ENCODE data around the gene HSD11B2. TPM values are rescaled to one million over a fixed set of nuclear protein-coding genes. Genes with fewer than 3 reads are reported as not detected.
A peak's percentile ranks its signal among the peaks of the same experiment; 100 is the strongest.

Gene HSD11B2
- total and polyA plus RNA-seq, 2 donors (not counting 3 experiments of a cell fraction or from before 2014, with no cell fraction given): 0.10 TPM; not detected in 1

DNA sequence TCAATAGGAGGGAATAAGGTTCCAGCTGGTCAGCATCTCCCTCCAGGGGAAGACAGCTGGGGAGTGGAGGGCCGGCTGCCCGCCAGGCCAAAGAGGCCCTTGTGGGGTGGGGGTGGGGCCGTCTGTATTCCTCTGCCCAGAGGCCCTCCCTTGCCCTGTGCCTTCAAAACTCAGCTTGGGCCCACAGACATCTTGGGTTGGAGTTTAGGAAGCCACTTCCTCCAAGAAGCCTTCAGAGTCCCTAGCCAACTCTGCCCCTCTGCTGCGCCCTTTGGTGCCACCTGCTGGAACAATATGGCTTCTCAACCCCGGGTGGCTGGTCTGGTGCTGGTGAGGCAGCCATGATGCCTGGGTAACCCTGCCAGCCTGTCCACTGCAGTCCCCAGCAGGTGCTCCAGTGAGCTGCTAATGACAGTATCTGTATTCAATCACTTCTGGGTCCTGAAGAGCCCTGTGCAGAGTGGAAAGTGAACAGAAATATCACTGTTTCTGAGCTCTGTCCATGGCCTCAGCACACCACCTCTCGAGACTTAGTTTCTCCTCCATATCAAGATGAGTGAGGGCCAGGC is 16.7 kb downstream of the HSD11B2 start:
- DNase-seq (ENCODE audit: low read depth, low spot score): peak; percentile 41
- no peaks in the 10 kb centered on the region for H3K9me3 ChIP-seq (replicated peaks; ENCODE audit: control insufficient read depth, insufficient read depth, low read length)
- no peaks in the 10 kb centered on the region for H4K20me1 ChIP-seq (replicated peaks; ENCODE audit: control insufficient read depth, extremely low read depth, insufficient read depth, low read length)
- no peaks in the 10 kb centered on the region for H3K27me3 ChIP-seq (ENCODE audit: control insufficient read depth in 2 of 2, insufficient read depth in 2 of 2, low read length in 2 of 2)
- dilution Hi-C loops (cut with MboI; ENCODE audit: extremely low pct_ligation_motif_present, low sequenced_read_pairs): no loop called here
- H3K4me1 ChIP-seq (ENCODE audit: control insufficient read depth, extremely low read depth, insufficient read depth, low read length): no peaks in the 10 kb centered on the region
- no peak overlapping the region for H2AFZ ChIP-seq (ENCODE audit: low read depth, low read length)
- H3K36me3 ChIP-seq (ENCODE audit: control insufficient read depth in 2 of 2, extremely low read depth in 1 of 2, insufficient read depth in 2 of 2, low read length in 2 of 2): peaks cover 0 to 29% of the 10 kb centered on the region in 2 experiments
- FAIRE-seq: peak; percentile 57
- H3K9me1 ChIP-seq (replicated peaks; ENCODE audit: control insufficient read depth, extremely low read depth, insufficient read depth, low read length): no peaks in the 10 kb centered on the region
- no peak overlapping the region for H3K4me2 ChIP-seq (ENCODE audit: insufficient read depth, low read length)
- intact Hi-C loops (cut with micrococcal nuclease): loop anchor here (1.0 to 5.0 kb wide), 2 partner anchors 19 to 75 kb away; no protein-coding TSS in a partner anchor
- no TSS peak for BruUV-seq (replicated peaks)
- H3K4me3 ChIP-seq (replicated peaks in 1 of 3; ENCODE audit: insufficient read depth in 1 of 3, low read depth in 1 of 3, low read length in 3 of 3): no peak overlapping the region
- no peak for TF ChIP-seq GATA2 (IDR thresholded peaks at IDR 0.05; ENCODE audit: insufficient read depth, insufficient read length, low read depth, low read length)
- TF ChIP-seq FOS (IDR thresholded peaks at IDR 0.05; ENCODE audit: borderline replicate concordance, insufficient read depth, low read length): no peak
- TF ChIP-seq, protein P1, sequence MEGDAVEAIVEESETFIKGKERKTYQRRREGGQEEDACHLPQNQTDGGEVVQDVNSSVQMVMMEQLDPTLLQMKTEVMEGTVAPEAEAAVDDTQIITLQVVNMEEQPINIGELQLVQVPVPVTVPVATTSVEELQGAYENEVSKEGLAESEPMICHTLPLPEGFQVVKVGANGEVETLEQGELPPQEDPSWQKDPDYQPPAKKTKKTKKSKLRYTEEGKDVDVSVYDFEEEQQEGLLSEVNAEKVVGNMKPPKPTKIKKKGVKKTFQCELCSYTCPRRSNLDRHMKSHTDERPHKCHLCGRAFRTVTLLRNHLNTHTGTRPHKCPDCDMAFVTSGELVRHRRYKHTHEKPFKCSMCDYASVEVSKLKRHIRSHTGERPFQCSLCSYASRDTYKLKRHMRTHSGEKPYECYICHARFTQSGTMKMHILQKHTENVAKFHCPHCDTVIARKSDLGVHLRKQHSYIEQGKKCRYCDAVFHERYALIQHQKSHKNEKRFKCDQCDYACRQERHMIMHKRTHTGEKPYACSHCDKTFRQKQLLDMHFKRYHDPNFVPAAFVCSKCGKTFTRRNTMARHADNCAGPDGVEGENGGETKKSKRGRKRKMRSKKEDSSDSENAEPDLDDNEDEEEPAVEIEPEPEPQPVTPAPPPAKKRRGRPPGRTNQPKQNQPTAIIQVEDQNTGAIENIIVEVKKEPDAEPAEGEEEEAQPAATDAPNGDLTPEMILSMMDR (IDR thresholded peaks at IDR 0.05; ENCODE audit: extremely low read depth in 1 of 2, insufficient read depth in 1 of 2, low read depth in 1 of 2, low read length in 2 of 2): peak; percentile 63 to 66
- CTCF ChIA-PET: interaction anchor here (0.9 to 5.8 kb wide), 11 partner anchors 9 to 187 kb away, joined by 3 to 57 read pairs (median 7); partner anchors contain the start of genes HSD11B2 and TPPP3
- POLR2A ChIA-PET: interaction anchor here (0.6 kb wide), 1 partner anchor 189 kb away, joined by 3 read pairs; no protein-coding TSS in a partner anchor
- H3K9ac ChIP-seq (replicated peaks; ENCODE audit: extremely low read depth, insufficient read depth, low read length): no peak overlapping the region
- H3K79me2 ChIP-seq (ENCODE audit: control insufficient read depth, insufficient read depth, low read length): no peaks in the 10 kb centered on the region
- no peak overlapping the region for H3K27ac ChIP-seq (ENCODE audit: insufficient read depth, low read depth, low read length)

DNA sequence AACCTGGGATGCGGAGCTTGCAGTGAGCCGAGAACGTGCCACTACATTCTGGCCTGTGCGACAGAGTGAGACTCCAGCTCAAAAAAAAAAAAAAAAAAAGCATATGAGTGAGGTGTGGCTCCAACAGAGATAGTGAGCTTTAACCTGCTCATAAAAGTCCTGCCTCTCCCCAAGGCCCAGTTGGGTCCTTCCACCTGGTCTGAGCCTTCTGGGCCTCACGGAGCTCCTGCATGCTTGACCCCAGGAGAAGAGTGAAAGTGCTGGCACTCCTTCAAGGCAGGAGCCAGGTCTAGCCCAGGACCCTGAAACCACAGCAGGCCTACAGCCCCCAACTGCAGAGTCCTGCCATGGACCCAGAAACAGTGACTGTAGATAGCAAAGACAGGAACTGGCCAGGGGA is 17.7 kb downstream of the HSD11B2 start:
- Histone ChIP-seq H3K9me3 (replicated peaks; ENCODE audit: control insufficient read depth, insufficient read depth, low read length) (no peaks in the 10 kb centered on the region), H3K79me2 (ENCODE audit: control insufficient read depth, insufficient read depth, low read length) (no peaks in the 10 kb centered on the region), H3K4me1 (ENCODE audit: control insufficient read depth, extremely low read depth, insufficient read depth, low read length) (no peaks in the 10 kb centered on the region), H3K9ac (replicated peaks; ENCODE audit: extremely low read depth, insufficient read depth, low read length) (no peak overlapping the region), H3K4me3 (replicated peaks in 1 of 3; ENCODE audit: insufficient read depth in 1 of 3, low read depth in 1 of 3, low read length in 3 of 3) (no peak overlapping the region), H3K27me3 (ENCODE audit: control insufficient read depth in 2 of 2, insufficient read depth in 2 of 2, low read length in 2 of 2) (no peaks in the 10 kb centered on the region), H3K9me1 (replicated peaks; ENCODE audit: control insufficient read depth, extremely low read depth, insufficient read depth, low read length) (no peaks in the 10 kb centered on the region), H3K36me3 (ENCODE audit: control insufficient read depth in 2 of 2, extremely low read depth in 1 of 2, insufficient read depth in 2 of 2, low read length in 2 of 2) (peaks cover 0 to 33% of the 10 kb centered on the region in 2 experiments), H3K4me2 (ENCODE audit: insufficient read depth, low read length) (no peak overlapping the region), H2AFZ (ENCODE audit: low read depth, low read length) (no peak overlapping the region), H4K20me1 (replicated peaks; ENCODE audit: control insufficient read depth, extremely low read depth, insufficient read depth, low read length) (no peaks in the 10 kb centered on the region), H3K27ac (ENCODE audit: insufficient read depth, low read depth, low read length) (no peak overlapping the region)
- dilution Hi-C loops (cut with MboI; ENCODE audit: extremely low pct_ligation_motif_present, low sequenced_read_pairs) (no loop called here), intact Hi-C loops (cut with micrococcal nuclease) (loop anchor here (5.0 kb wide), 1 partner anchor 76 kb away; no protein-coding TSS in a partner anchor)
- no peak for TF ChIP-seq GATA2 (IDR thresholded peaks at IDR 0.05; ENCODE audit: insufficient read depth, insufficient read length, low read depth, low read length)
- TF ChIP-seq, protein P2, sequence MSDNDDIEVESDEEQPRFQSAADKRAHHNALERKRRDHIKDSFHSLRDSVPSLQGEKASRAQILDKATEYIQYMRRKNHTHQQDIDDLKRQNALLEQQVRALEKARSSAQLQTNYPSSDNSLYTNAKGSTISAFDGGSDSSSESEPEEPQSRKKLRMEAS (IDR thresholded peaks at IDR 0.05; ENCODE audit: insufficient read depth, insufficient read length): no peak
- TF ChIP-seq JUN (IDR thresholded peaks at IDR 0.05; ENCODE audit: borderline replicate concordance, insufficient read depth, insufficient read length, low read depth): no peak
- TF ChIP-seq, protein P1 (IDR thresholded peaks at IDR 0.05; ENCODE audit: extremely low read depth in 1 of 2, insufficient read depth in 1 of 2, low read depth in 1 of 2, low read length in 2 of 2): no peak
- TF ChIP-seq POLR2A (IDR thresholded peaks at IDR 0.05; ENCODE audit: low read depth, low read length): no peak
- TF ChIP-seq EZH2 (IDR thresholded peaks at IDR 0.05; ENCODE audit: borderline replicate concordance, low read depth, low read length, severe bottlenecking): no peak
- no peak for TF ChIP-seq FOS (IDR thresholded peaks at IDR 0.05; ENCODE audit: borderline replicate concordance, insufficient read depth, low read length)
- no peak for TF ChIP-seq MYC (IDR thresholded peaks at IDR 0.05; ENCODE audit: low read depth, low read length)
- no peak for TF ChIP-seq POLR2AphosphoS5 (IDR thresholded peaks at IDR 0.05; ENCODE audit: insufficient read depth, low read depth, low read length)
- DNase-seq (ENCODE audit: low read depth, low spot score) (no peak), FAIRE-seq (no peak)
- ChIA-PET POLR2A (interaction anchor here (0.6 kb wide), 1 partner anchor 8 kb away, joined by 3 read pairs; no protein-coding TSS in a partner anchor), CTCF (interaction anchor here (1.1 to 5.8 kb wide), 6 partner anchors 10 to 188 kb away, joined by 3 to 57 read pairs (median 7); partner anchors contain the start of gene TPPP3)
- BruUV-seq (replicated peaks): no TSS peak
